OCI-LY1 (cell line): ENCODE results near the gene MYBL2.

Experiments used
- H2AFZ ChIP-seq: fragments of 200-600 bp; sonication (generic), shearing (Covaris generic); 2 replicates; pipeline ENCODE4 v1.6.0; 2014; ENCODE audit warnings: antibody characterized with exemption, mild to moderate bottlenecking, low read length
- H3F3A ChIP-seq: fragments of 200-600 bp; sonication (generic), shearing (Covaris generic); 2 replicates; pipeline ENCODE4 v1.6.0; 2014; ENCODE audit warnings: mild to moderate bottlenecking, antibody characterized with exemption, low read length, moderate library complexity; ENCODE audit not compliant: insufficient read depth
- H3K27ac ChIP-seq: fragments of 200-600 bp; sonication (generic); 2 replicates; pipeline ENCODE4 v1.5.1; 2014; ENCODE audit warnings: low read length, mixed run types, mild to moderate bottlenecking, low read depth; ENCODE audit not compliant: poor library complexity, severe bottlenecking
- H3K27me3 ChIP-seq: fragments of 200-600 bp; sonication (generic); 2 replicates; pipeline ENCODE4 v1.6.0; 2014; ENCODE audit warnings: antibody characterized with exemption, mild to moderate bottlenecking, low read length, moderate library complexity; ENCODE audit not compliant: insufficient read depth
- H3K36me3 ChIP-seq: fragments of 200-600 bp; sonication (generic); 2 replicates; pipeline ENCODE4 v1.6.1; 2014; ENCODE audit warnings: mild to moderate bottlenecking, antibody characterized with exemption, low read length, moderate library complexity, mixed read lengths; ENCODE audit not compliant: insufficient read depth
- H3K4me1 ChIP-seq: fragments of 200-600 bp; sonication (generic); 2 replicates; pipeline ENCODE4 v1.5.1; 2014; ENCODE audit warnings: mild to moderate bottlenecking, low read length, moderate library complexity; ENCODE audit not compliant: insufficient read depth, severe bottlenecking
- H3K4me2 ChIP-seq: fragments of 200-600 bp; sonication (generic), shearing (Covaris generic); 2 replicates; pipeline ENCODE4 v1.6.1; 2014; ENCODE audit warnings: low read length
- H3K4me3 ChIP-seq: fragments of 200-600 bp; sonication (generic); 2 replicates; pipeline ENCODE4 v1.5.1; 2014; ENCODE audit warnings: low read length, low read depth, mild to moderate bottlenecking, mixed read lengths; ENCODE audit not compliant: poor library complexity, severe bottlenecking
- H3K79me2 ChIP-seq: fragments of 200-600 bp; shearing (Covaris generic); 2 replicates; pipeline ENCODE4 v1.6.1; 2016; ENCODE audit warnings: mixed run types, low read length, mixed read lengths; ENCODE audit not compliant: insufficient read depth
- H3K9ac ChIP-seq: fragments of 200-600 bp; sonication (generic), shearing (Covaris generic); 2 replicates; pipeline ENCODE4 v1.6.1; 2014; ENCODE audit warnings: mild to moderate bottlenecking, low read length, mixed read lengths
- H3K9me2 ChIP-seq: fragments of 200-600 bp; sonication (generic), shearing (Covaris generic); 2 replicates; pipeline ENCODE4 v1.6.1; 2014; ENCODE audit warnings: low read depth, mild to moderate bottlenecking, low read length, mixed read lengths
- H3K9me3 ChIP-seq: fragments of 200-600 bp; shearing (Covaris generic); 2 replicates; pipeline ENCODE4 v1.6.1; 2014; ENCODE audit warnings: low read length, mixed read lengths
- H4K20me1 ChIP-seq: fragments of 200-600 bp; sonication (generic), shearing (Covaris generic); 2 replicates; pipeline ENCODE4 v1.6.0; 2016; ENCODE audit warnings: mild to moderate bottlenecking, low read length; ENCODE audit not compliant: insufficient read depth
- EZH2 ChIP-seq: fragments of 200-600 bp; sonication (generic), shearing (Covaris generic); IDR thresholded peaks from 2 replicates; pipeline ENCODE4 v1.8.0; 2017; ENCODE audit warnings: borderline replicate concordance, mixed run types, mild to moderate bottlenecking, antibody characterized with exemption, low read length, moderate library complexity, mixed read lengths
- TF ChIP-seq, protein P1 (sequence below): fragments of 200-600 bp; sonication (generic), shearing (Covaris generic); IDR thresholded peaks from 2 replicates; pipeline ENCODE4 v1.5.1; 2017; ENCODE audit warnings: mild to moderate bottlenecking, antibody characterized with exemption, low read length, moderate library complexity, mixed read lengths

Gene MYBL2

DNA sequence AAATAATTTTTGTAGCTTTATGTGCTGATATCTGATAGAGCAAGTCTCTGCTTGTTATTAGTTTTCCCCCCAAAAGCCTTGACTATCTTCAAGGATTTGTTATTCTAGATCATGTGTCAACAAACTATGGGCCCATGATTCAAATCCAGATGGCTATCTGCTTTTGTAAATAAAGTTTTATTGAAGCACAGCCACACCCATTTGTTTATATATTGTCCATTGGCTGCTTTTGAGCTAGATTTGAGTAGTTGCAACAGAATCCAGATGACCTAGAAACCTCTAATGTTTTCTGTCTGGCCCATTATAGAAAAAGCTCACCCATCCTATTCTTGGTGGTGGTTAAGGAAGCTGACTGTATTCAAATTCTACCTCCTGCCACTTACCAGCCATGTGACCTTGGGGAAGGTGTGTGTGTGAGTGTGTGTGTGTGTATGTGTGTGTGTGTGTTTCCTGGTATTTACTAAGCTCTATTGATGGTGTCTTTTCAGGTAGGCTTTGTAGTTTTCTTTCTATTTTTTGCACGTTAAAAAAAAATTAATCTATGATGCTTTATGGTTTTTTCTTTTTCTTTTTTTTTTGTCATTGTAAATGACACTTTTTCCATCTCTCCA, 61.2 kb downstream of the MYBL2 start:
- no peak overlapping the region for H3K4me3 ChIP-seq
- no peaks in the 10 kb centered on the region for H3K9me3 ChIP-seq
- no peaks in the 10 kb centered on the region for H3K9me2 ChIP-seq
- no peaks in the 10 kb centered on the region for H3K36me3 ChIP-seq
- no peak overlapping the region for H2AFZ ChIP-seq
- no peak overlapping the region for H3K4me2 ChIP-seq
- no peaks in the 10 kb centered on the region for H3K27me3 ChIP-seq
- H3F3A ChIP-seq, result no peaks in the 10 kb centered on the region; the same call in 1 of the 2 replicates
- no peak overlapping the region for H3K9ac ChIP-seq
- H3K4me1 ChIP-seq, result peaks cover 80% of the 10 kb centered on the region
- no peak for TF ChIP-seq EZH2
- TF ChIP-seq, protein P1, sequence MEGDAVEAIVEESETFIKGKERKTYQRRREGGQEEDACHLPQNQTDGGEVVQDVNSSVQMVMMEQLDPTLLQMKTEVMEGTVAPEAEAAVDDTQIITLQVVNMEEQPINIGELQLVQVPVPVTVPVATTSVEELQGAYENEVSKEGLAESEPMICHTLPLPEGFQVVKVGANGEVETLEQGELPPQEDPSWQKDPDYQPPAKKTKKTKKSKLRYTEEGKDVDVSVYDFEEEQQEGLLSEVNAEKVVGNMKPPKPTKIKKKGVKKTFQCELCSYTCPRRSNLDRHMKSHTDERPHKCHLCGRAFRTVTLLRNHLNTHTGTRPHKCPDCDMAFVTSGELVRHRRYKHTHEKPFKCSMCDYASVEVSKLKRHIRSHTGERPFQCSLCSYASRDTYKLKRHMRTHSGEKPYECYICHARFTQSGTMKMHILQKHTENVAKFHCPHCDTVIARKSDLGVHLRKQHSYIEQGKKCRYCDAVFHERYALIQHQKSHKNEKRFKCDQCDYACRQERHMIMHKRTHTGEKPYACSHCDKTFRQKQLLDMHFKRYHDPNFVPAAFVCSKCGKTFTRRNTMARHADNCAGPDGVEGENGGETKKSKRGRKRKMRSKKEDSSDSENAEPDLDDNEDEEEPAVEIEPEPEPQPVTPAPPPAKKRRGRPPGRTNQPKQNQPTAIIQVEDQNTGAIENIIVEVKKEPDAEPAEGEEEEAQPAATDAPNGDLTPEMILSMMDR, result no peak
- peak overlapping the region; percentile 92 for H3K27ac ChIP-seq
- H3K79me2 ChIP-seq, result no peaks in the 10 kb centered on the region
- no peaks in the 10 kb centered on the region for H4K20me1 ChIP-seq

DNA sequence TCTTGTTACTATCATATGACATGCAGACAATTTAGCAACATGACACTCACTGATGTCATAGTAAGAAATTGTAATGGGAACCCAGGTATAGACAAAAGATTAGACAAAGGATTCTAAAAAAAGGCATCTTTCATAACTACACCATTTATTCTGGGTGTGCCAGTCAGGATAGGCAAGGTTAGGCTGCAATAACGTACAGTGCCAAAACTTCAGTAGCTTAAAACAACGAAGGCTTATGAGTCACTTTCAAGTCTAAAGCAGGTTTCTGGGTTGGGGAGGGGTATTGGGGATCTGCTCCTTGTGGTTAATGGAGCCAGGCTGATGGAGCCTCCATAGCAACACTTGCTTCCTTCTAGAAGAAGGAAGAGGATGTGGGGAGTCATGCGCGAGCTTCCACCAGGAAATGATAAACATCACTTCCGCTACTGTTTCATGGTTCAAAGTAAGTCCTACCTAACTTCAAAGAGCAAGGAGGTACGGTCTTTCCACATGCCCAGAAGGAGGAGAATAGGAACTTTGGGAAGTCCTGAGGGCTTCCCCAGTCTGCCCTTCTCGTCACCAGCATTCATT, 61.9 kb downstream of the MYBL2 start:
- no peak overlapping the region for H3K9ac ChIP-seq
- H3K27ac ChIP-seq, result peak overlapping the region; percentile 92
- no peaks in the 10 kb centered on the region for H3K79me2 ChIP-seq
- peaks cover 80% of the 10 kb centered on the region for H3K4me1 ChIP-seq
- no peak overlapping the region for H2AFZ ChIP-seq
- no peak overlapping the region for H3K4me3 ChIP-seq
- no peaks in the 10 kb centered on the region for H3K27me3 ChIP-seq
- H3F3A ChIP-seq, result no peaks in the 10 kb centered on the region; the same call in 1 of the 2 replicates
- no peaks in the 10 kb centered on the region for H3K9me2 ChIP-seq
- H3K9me3 ChIP-seq, result no peaks in the 10 kb centered on the region
- no peaks in the 10 kb centered on the region for H4K20me1 ChIP-seq
- H3K36me3 ChIP-seq, result no peaks in the 10 kb centered on the region
- H3K4me2 ChIP-seq, result no peak overlapping the region
- no peak for TF ChIP-seq EZH2
- TF ChIP-seq, protein P1, result no peak

GRCh38 chr20:43731469-43731868, 64.6 kb downstream of the MYBL2 start:
- Histone ChIP-seq H3K36me3 (no peaks in the 10 kb centered on the region), H3K4me1 (peaks cover 62% of the 10 kb centered on the region), H3K9ac (peak overlapping the region; percentile 67; the same call in 1 of the 2 replicates), H2AFZ (no peak overlapping the region), H3K79me2 (no peaks in the 10 kb centered on the region), H3K27me3 (no peaks in the 10 kb centered on the region), H3K4me3 (peak overlapping the region; percentile 48), H3F3A (no peaks in the 10 kb centered on the region; the same call in 1 of the 2 replicates), H3K27ac (peak overlapping the region; percentile 69), H3K4me2 (peak overlapping the region; percentile 65), H3K9me3 (no peaks in the 10 kb centered on the region), H3K9me2 (no peaks in the 10 kb centered on the region), H4K20me1 (no peaks in the 10 kb centered on the region)
- TF ChIP-seq, protein P1, result no peak
- no peak for TF ChIP-seq EZH2
